ENCODE results near the gene TSHR. TPM values are rescaled to one million over a fixed set of nuclear protein-coding genes. Genes with fewer than 3 reads are reported as not detected.

The TSHR gene
- total and polyA plus RNA-seq, 2 of the 4 experiments (the other 2 are of a cell fraction): not detected

DNA sequence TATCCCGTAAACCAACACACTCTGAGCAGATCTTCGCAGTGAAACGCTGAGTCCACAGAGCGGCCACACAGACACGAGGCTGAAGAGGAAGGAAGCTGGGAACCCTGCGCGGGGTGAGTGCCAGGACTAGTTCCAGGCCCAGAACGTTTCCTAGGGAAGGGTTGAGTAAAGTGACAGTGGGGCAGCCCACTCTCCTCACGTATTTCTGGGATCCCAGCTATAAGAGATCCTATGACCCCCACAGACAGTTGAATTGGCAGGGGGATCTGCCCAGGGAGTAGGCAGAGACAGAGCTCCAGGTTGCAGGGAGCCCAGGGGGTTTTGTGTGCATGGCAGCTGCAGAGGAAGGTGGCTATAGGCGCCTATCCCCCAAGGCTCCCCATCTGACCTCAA, 214.3 kb downstream of the TSHR start:
- no peaks in the 10 kb centered on the region for H3K27me3 ChIP-seq (ENCODE audit: control insufficient read depth, insufficient read depth, low read length)
- H4K5ac ChIP-seq (ENCODE audit: low read depth, low read length): peak overlapping the region; percentile 56
- no peak for TF ChIP-seq ELK1 (IDR thresholded peaks at IDR 0.05; ENCODE audit: borderline replicate concordance, low read depth, low read length)
- TF ChIP-seq CEBPB (IDR thresholded peaks at IDR 0.05; ENCODE audit: low read depth, low read length): no peak
- no peak for TF ChIP-seq RFX5 (IDR thresholded peaks at IDR 0.05; ENCODE audit: low read depth, low read length)
- no peak for TF ChIP-seq MAZ (IDR thresholded peaks at IDR 0.05; ENCODE audit: borderline replicate concordance, low read depth, low read length)
- TF ChIP-seq, protein P1, sequence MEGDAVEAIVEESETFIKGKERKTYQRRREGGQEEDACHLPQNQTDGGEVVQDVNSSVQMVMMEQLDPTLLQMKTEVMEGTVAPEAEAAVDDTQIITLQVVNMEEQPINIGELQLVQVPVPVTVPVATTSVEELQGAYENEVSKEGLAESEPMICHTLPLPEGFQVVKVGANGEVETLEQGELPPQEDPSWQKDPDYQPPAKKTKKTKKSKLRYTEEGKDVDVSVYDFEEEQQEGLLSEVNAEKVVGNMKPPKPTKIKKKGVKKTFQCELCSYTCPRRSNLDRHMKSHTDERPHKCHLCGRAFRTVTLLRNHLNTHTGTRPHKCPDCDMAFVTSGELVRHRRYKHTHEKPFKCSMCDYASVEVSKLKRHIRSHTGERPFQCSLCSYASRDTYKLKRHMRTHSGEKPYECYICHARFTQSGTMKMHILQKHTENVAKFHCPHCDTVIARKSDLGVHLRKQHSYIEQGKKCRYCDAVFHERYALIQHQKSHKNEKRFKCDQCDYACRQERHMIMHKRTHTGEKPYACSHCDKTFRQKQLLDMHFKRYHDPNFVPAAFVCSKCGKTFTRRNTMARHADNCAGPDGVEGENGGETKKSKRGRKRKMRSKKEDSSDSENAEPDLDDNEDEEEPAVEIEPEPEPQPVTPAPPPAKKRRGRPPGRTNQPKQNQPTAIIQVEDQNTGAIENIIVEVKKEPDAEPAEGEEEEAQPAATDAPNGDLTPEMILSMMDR (conservative IDR thresholded peaks at IDR 0.05; ENCODE audit: low read depth, low read length): no peak
- TF ChIP-seq FOS (IDR thresholded peaks at IDR 0.05; ENCODE audit: low read depth, low read length): no peak
- no peak for TF ChIP-seq RCOR1 (IDR thresholded peaks at IDR 0.05; ENCODE audit: insufficient replicate concordance, low read length)
- TF ChIP-seq CHD1 (IDR thresholded peaks at IDR 0.05; ENCODE audit: low read depth, low read length): no peak
- no peak for TF ChIP-seq NFE2L2 (IDR thresholded peaks at IDR 0.05; ENCODE audit: low read depth, low read length)
- no peak for TF ChIP-seq SMC3 (IDR thresholded peaks at IDR 0.05; ENCODE audit: low read depth, low read length)
- no peak for TF ChIP-seq RAD21 (IDR thresholded peaks at IDR 0.05; ENCODE audit: low read length)
- TF ChIP-seq, protein P2, sequence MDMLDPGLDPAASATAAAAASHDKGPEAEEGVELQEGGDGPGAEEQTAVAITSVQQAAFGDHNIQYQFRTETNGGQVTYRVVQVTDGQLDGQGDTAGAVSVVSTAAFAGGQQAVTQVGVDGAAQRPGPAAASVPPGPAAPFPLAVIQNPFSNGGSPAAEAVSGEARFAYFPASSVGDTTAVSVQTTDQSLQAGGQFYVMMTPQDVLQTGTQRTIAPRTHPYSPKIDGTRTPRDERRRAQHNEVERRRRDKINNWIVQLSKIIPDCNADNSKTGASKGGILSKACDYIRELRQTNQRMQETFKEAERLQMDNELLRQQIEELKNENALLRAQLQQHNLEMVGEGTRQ (IDR thresholded peaks at IDR 0.05; ENCODE audit: low read depth, low read length): no peak
- TF ChIP-seq BHLHE40 (IDR thresholded peaks at IDR 0.05; ENCODE audit: low read depth, low read length): no peak
- no peak for TF ChIP-seq POLR2A (IDR thresholded peaks at IDR 0.05; ENCODE audit: low read depth, low read length)
- TF ChIP-seq MAFK (IDR thresholded peaks at IDR 0.05; ENCODE audit: low read depth, low read length): no peak
- no peak for TF ChIP-seq MXI1 (IDR thresholded peaks at IDR 0.05; ENCODE audit: borderline replicate concordance, low read depth, low read length)
- ChIA-PET POLR2A (ENCODE audit: unreplicated experiment) (no interaction called here), CTCF (interaction anchor here (0.5 to 3.3 kb wide), 10 partner anchors 10 to 214 kb away, joined by 3 to 22 read pairs (median 4); partner anchors contain the start of gene TSHR)
- H2AK5ac ChIP-seq (ENCODE audit: low read depth, low read length): no peak overlapping the region
- intact Hi-C loops (cut with micrococcal nuclease): loop anchor here (1.0 to 5.0 kb wide), 3 partner anchors 48 to 215 kb away; no protein-coding TSS in a partner anchor
- H2AFZ ChIP-seq (replicated peaks; ENCODE audit: low read length, poor library complexity): peak overlapping the region; percentile 96
- H3K4me3 ChIP-seq (ENCODE audit: insufficient read depth, low read depth, low read length): peak overlapping the region; percentile 47
- dilution Hi-C loops (cut with HindIII; ENCODE audit: low sequenced_read_pairs, unreplicated experiment): no loop called here
- H3K27ac ChIP-seq (ENCODE audit: insufficient read depth, low read length): peak overlapping the region; percentile 37
- peak overlapping the region; percentile 18 to 96 for H4K8ac ChIP-seq (ENCODE audit: low read depth in 2 of 2, low read length in 2 of 2)
- H2BK15ac ChIP-seq (ENCODE audit: low read depth, low read length): no peak overlapping the region
- H2AK9ac ChIP-seq (replicated peaks; ENCODE audit: low read depth, low read length, poor library complexity): peak overlapping the region; percentile 56
- H4K91ac ChIP-seq (ENCODE audit: insufficient read depth, low read depth, low read length): peak overlapping the region; percentile 74; the same call in 1 of the 2 replicates
- H3K36me3 ChIP-seq (ENCODE audit: control insufficient read depth, insufficient read depth, low read length): no peaks in the 10 kb centered on the region
- in situ Hi-C loops (cut with MboI; ENCODE audit: low sequenced_read_pairs): loop anchor here (10.0 kb wide), 1 partner anchor 175 kb away; no protein-coding TSS in a partner anchor
- H4K20me1 ChIP-seq (ENCODE audit: insufficient read depth, low read length): no peaks in the 10 kb centered on the region
- peak overlapping the region; percentile 73 for H3K9ac ChIP-seq (ENCODE audit: low read depth, low read length)
- H2BK20ac ChIP-seq (ENCODE audit: low read depth, low read length): no peak overlapping the region
- no TSS peak for BruUV-seq (replicated peaks)
- H3K23ac ChIP-seq (ENCODE audit: low read depth, low read length): peak overlapping the region; percentile 49
- DNase-seq: peak; percentile 7
- peak overlapping the region; percentile 40; the same call in 1 of the 2 replicates for H3K56ac ChIP-seq (ENCODE audit: extremely low read depth, insufficient read depth, low read length)
- no peak overlapping the region for H2BK120ac ChIP-seq (ENCODE audit: low read depth, low read length)
- H3K4me1 ChIP-seq (ENCODE audit: control insufficient read depth, insufficient read depth, low read length): peaks cover 9% of the 10 kb centered on the region; the same call in 1 of the 2 replicates
- peaks cover 0 to 6% of the 10 kb centered on the region in 2 experiments; a peak in 1 of 4 replicates for H3K79me1 ChIP-seq (ENCODE audit: low read depth in 1 of 2, low read length in 2 of 2)
- no peaks in the 10 kb centered on the region for H3K9me3 ChIP-seq (ENCODE audit: control insufficient read depth, insufficient read depth, low read length)
- no CpG with 5 or more reads among the region's 10 CpGs for WGBS, 2 experiments (ENCODE audit: extremely low coverage in 2 of 2, insufficient read length in 1 of 2)
- ATAC-seq (ENCODE audit: low read depth): peak; percentile 25
- H2BK5ac ChIP-seq (ENCODE audit: low read depth, low read length, poor library complexity, severe bottlenecking): peak overlapping the region; percentile 49
- peak overlapping the region; percentile 75 for H3K4me2 ChIP-seq (ENCODE audit: low read depth, low read length)
- H3K14ac ChIP-seq (replicated peaks; ENCODE audit: low read depth, low read length): peak overlapping the region; percentile 81; the same call in 1 of the 2 replicates
- H3K4ac ChIP-seq (ENCODE audit: low read depth, low read length): peak overlapping the region; percentile 85
- H3K9me1 ChIP-seq (ENCODE audit: insufficient read depth, low read length): peaks cover 4% of the 10 kb centered on the region; the same call in 1 of the 2 replicates
- H3K18ac ChIP-seq (ENCODE audit: low read depth, low read length): no peak overlapping the region
